ENCODE measurements around the gene PPP1R2B.
A peak's percentile ranks its signal among the peaks of the same experiment; 100 is the strongest.

PPP1R2B gene

DNA sequence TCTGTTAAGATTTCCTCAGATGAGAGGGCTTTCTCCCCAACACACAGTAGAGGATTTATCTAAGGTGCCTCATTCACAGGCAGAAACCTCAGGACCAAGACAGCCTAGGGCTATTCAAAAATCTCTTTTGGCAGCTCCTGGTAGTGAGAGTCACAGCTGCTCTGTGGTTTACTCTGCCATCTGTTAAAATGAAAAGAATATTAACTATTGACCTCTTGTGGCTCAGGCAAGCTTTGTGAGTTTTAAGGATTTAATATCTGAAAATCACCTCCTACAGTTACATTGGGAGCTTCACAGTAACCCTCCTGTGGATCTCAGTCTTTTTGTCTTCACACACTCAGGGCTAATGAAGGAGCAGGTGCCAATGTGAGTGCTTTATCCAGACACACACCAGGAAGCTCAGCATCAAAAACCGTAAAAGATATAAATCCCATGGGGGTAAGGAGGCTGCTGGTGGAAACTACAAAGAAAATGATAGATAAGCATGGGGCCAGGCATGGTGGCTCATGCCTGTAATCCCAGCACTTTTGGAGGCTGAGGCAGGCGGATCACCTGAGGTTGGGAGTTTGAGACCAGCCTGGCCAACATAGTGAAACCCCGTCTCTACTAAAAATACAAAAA lies 29.7 kb downstream of the PPP1R2B start:
- DNase-seq, result peak; percentile 19

DNA sequence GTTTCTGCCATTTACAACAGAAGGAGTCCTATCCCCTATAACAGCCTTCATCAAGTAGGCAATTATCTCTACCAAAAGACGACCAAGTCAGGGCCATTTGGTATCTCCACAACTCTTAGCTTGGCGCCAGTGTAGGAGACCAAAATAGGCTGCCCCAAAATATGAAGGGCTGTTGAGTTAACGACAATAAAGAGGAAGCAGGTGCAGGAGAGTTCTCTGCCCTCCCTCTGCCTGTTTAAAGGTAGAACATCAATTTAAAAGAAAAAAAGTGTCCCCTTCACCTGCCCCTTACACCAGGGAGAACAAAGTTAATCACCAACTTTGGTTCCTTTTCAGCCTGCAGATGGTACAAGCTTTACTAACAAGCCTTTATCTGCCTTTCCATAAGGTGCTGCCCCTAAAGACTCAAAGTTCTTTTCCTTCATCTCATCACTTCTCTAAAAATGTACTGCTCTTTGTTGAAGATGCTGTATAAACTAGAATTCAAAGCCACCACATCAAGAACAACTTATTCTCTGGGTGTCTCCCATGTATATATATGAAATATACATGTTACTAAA lies 33.3 kb downstream of the PPP1R2B start:
- DNase-seq, result no peak

DNA sequence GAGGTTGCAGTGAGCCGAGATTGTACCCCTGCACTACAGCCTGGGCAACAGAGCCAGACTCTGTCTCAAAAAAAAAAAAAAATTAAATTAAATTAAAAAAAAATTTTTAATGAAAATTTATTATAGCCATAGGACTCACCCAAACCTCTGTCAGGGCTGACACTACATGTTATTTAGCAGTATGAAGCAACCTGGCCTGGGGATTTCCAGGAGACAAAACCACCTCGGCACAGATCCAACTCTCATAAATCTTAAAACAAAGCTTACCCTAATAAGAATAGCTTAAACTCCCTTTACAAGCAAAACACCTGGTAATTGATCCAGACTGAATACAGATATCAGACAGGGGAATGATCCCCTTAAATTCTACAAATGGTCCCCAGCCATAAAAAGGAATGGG lies 38.4 kb downstream of the PPP1R2B start:
- no peak for DNase-seq

DNA sequence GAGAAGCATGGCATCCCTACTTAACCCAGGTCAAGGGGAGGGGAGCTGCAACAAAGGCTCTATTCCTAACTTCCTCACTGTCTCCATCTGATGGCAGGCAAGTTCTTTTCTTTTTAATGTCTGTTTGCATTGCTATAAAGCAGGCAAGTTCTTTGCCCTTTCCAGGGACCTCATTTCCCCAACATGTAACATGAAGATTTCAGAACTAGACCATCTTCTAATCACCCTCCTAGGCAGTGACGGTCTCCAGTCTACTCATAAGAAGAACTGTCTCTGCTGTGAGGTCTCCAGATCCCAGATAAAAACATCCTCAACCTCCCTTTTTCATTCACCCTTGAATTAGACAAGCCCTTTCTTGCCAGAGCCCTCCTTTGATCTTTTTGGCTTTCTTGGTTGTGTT lies 42.1 kb downstream of the PPP1R2B start:
- no peak for DNase-seq

DNA sequence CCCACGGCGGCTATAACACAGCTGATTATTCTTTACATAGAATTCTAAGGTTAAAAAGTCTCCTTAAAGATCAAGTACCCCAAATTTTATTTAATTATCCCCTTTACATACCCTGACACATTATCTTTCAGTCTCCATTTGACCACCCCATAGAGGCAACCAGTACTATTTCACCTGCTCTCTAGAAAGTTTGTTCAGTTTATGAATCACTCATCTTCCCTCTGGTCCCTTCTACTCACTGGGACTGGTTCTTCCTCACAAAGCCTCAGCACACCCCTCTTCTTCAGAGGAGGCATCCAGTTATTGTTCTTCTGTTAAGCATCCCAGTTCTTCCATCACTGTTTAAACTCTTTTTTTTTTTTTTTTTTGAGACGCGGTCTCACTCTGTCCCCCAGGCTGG lies 42.8 kb downstream of the PPP1R2B start:
- no peak for DNase-seq

DNA sequence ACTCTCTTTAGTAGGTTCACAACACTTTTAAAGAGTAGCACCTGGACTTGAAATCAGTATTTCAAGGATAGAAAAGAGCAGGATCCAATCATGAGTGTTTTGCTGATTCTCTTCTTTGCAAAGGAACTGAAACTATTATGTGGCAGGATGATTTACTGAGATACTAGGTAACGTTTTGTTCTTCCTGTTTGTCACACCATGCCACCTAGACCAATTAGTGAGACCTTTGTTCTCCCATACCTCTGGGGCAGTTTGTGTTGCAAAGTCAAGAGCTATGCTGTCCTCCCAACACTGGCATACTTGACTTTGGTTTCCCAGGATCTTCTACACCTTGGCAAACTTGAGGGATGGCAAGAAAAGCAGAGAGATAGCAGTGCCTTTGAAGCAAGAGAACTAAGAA lies 43.4 kb downstream of the PPP1R2B start:
- DNase-seq, result no peak

DNA sequence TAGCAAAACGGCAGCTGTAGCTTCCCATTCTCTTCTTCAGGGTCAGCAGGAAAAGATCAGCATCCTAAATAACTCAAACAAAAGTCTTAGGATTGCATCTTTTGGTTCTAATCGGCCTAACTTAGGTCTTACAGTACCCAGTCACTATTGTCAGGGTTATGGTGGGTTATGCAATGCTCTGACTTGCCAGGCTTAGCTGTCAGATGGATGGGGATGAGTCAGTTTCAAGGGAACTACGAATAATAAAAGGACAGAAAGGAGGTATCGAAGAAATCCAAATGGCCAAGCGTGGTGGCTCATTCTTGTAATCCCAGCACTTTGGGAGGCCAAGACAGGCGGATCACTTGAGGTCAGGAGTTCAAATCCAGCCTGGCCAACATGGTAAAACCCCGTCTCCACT lies 46.5 kb downstream of the PPP1R2B start:
- no peak for DNase-seq
